Sigmoid colon (tissue), 3 donors: ENCODE results near the gene ARID5B.

Experiments
- CTCF ChIP-seq, 4 experiments: fragments of 450-650 bp in 3 of 4; fragments of 200-600 bp in 1 of 4; IDR thresholded peaks; one replicate each; pipeline ENCODE4 v1.5.1; 2016 to 2019; ENCODE audit warnings: antibody characterized with exemption in 4 of 4, mild to moderate bottlenecking in 3 of 4, moderate library complexity in 2 of 4
- POLR2A ChIP-seq, 2 donors: fragments of 450-650 bp; IDR thresholded peaks; one replicate each; pipeline ENCODE4 v1.6.1; 2016; ENCODE audit warnings: antibody characterized with exemption in 2 of 2, mild to moderate bottlenecking in 2 of 2, moderate library complexity in 2 of 2

GRCh38 chr10:62085821-62086220 is 184.3 kb downstream of the ARID5B start:
- TF ChIP-seq CTCF (IDR thresholded peaks at IDR 0.05) (no peak), POLR2A (IDR thresholded peaks at IDR 0.05) (no peak)
